ENCODE data around the gene ZNF667.

ZNF667 gene

GRCh38 chr19:56403764-56404704 lies 73.1 kb downstream of the ZNF667 start, which contains the start of gene ZNF583 (continued):
- TF ChIP-seq ZNF561 (tag by site-specific recombination; IDR thresholded peaks at IDR 0.05; ENCODE audit: borderline replicate concordance) (peak; percentile 41; the same call in 1 of the 2 replicates), PRDM4 (tag by site-specific recombination; IDR thresholded peaks at IDR 0.05) (no peak), ZNF366 (tag by site-specific recombination; conservative IDR thresholded peaks at IDR 0.05) (peak; percentile 37; the same call in 1 of the 2 replicates), ZFP69B (tag by site-specific recombination; IDR thresholded peaks at IDR 0.05) (0 out of 2 replicates have a peak, but pooled peaks have one; percentile 39), BCL6B (tag by site-specific recombination; IDR thresholded peaks at IDR 0.05) (no peak), ZNF37A (tag by site-specific recombination; IDR thresholded peaks at IDR 0.05) (no peak), GLIS2 (tag by site-specific recombination; IDR thresholded peaks at IDR 0.05) (peak; percentile 51; the same call in 1 of the 2 replicates), PRDM1 (tag by site-specific recombination; IDR thresholded peaks at IDR 0.05) (no peak), ZNF404 (tag by site-specific recombination; IDR thresholded peaks at IDR 0.05) (no peak), ZNF623 (tag by site-specific recombination; IDR thresholded peaks at IDR 0.05) (no peak), SP3 (tag by site-specific recombination; IDR thresholded peaks at IDR 0.05) (peak; percentile 53), BCL11B (tag by site-specific recombination; IDR thresholded peaks at IDR 0.05; ENCODE audit: low read depth) (no peak), ZNF626 (tag by site-specific recombination; IDR thresholded peaks at IDR 0.05) (no peak), GLI4 (tag by site-specific recombination; IDR thresholded peaks at IDR 0.05) (no peak), ZNF677 (tag by site-specific recombination; IDR thresholded peaks at IDR 0.05) (no peak), ZSCAN30 (tag by site-specific recombination; IDR thresholded peaks at IDR 0.05) (peak; percentile 91), ZNF658 (tag by site-specific recombination; IDR thresholded peaks at IDR 0.05) (no peak), ZNF645 (tag by site-specific recombination; IDR thresholded peaks at IDR 0.05) (no peak), ZXDB (tag by site-specific recombination; IDR thresholded peaks at IDR 0.05) (peak; percentile 75), ZFHX2 (tag by site-specific recombination; conservative IDR thresholded peaks at IDR 0.05) (peak; percentile 59), TRIM28 (IDR thresholded peaks at IDR 0.05; ENCODE audit: borderline replicate concordance, low read length) (peak; percentile 34; the same call in 1 of the 2 replicates), REST (tag by site-specific recombination; IDR thresholded peaks at IDR 0.05) (no peak), ZBTB44 (tag by site-specific recombination; IDR thresholded peaks at IDR 0.05) (0 out of 2 replicates have a peak, but pooled peaks have one; percentile 35), GLIS1 (tag by site-specific recombination; IDR thresholded peaks at IDR 0.05) (peak; percentile 44), ZSCAN5A (tag by site-specific recombination; IDR thresholded peaks at IDR 0.05) (no peak), ZFP37 (tag by site-specific recombination; IDR thresholded peaks at IDR 0.05) (no peak; the same call in 1 of the 2 replicates)

All from HEK293 (cell line).